GM23338 (cell line): ENCODE results near the gene CACNA1A. TPM values are rescaled to one million over a fixed set of nuclear protein-coding genes. Genes with fewer than 3 reads are reported as not detected.

Experiments
- ATAC-seq: fragments of 200-7000 bp; cut with Tn5 transposase; 3 replicates; pipeline ENCODE4 v1.9.1; 2020
- DNase-seq: peaks from one replicate; pipeline ENCODE4 v3.0.0-alpha.2; 2015; ENCODE audit warnings: low spot score
- H2AFZ ChIP-seq: fragments of 200-600 bp; sonication (generic); 2 replicates; pipeline ENCODE4 v1.8.0; 2016; ENCODE audit warnings: antibody characterized with exemption, mild to moderate bottlenecking, moderate library complexity
- H3F3A ChIP-seq: fragments of 200-600 bp; sonication (generic); replicated peaks from 2 replicates; pipeline ENCODE4 v1.8.0; 2017; ENCODE audit warnings: antibody characterized with exemption, mixed run types, low read depth
- H3K27ac ChIP-seq: fragments of 200-600 bp; sonication (generic); 2 replicates; pipeline ENCODE4 v1.6.1; 2016; ENCODE audit warnings: low read depth
- H3K27me3 ChIP-seq: fragments of 200-600 bp; sonication (generic); 2 replicates; pipeline ENCODE4 v1.8.0; 2016; ENCODE audit warnings: mild to moderate bottlenecking, mixed run types, moderate library complexity; ENCODE audit not compliant: insufficient read depth
- H3K36me3 ChIP-seq: fragments of 200-600 bp; sonication (generic); 2 replicates; pipeline ENCODE4 v1.8.0; 2016; ENCODE audit warnings: mild to moderate bottlenecking; ENCODE audit not compliant: insufficient read depth
- H3K4me1 ChIP-seq: fragments of 200-600 bp; sonication (generic); 2 replicates; pipeline ENCODE4 v1.8.0; 2016; ENCODE audit warnings: mild to moderate bottlenecking, moderate library complexity; ENCODE audit not compliant: insufficient read depth
- H3K4me2 ChIP-seq: fragments of 200-600 bp; sonication (generic); 2 replicates; pipeline ENCODE4 v1.7.1; 2017; ENCODE audit warnings: mixed run types
- H3K4me3 ChIP-seq: fragments of 200-600 bp; sonication (generic); 2 replicates; pipeline ENCODE4 v1.6.1; 2016; ENCODE audit warnings: mixed run types
- H3K79me2 ChIP-seq: fragments of 200-600 bp; sonication (generic); replicated peaks from 2 replicates; pipeline ENCODE4 v1.8.0; 2017; ENCODE audit warnings: mild to moderate bottlenecking; ENCODE audit not compliant: insufficient read depth
- H3K9me2 ChIP-seq: fragments of 200-600 bp; sonication (generic); 2 replicates; pipeline ENCODE4 v1.8.0; 2017; ENCODE audit not compliant: insufficient read depth
- H4K20me1 ChIP-seq: fragments of 200-600 bp; sonication (generic); replicated peaks from 2 replicates; pipeline ENCODE4 v1.8.0; 2017; ENCODE audit warnings: mild to moderate bottlenecking; ENCODE audit not compliant: insufficient read depth
- H3K27ac Mint-ChIP-seq: 2 replicates; pipeline ENCODE4 v1.8.0; 2020; ENCODE audit warnings: inconsistent platforms, mild to moderate bottlenecking, moderate library complexity, mixed read lengths
- H3K27me3 Mint-ChIP-seq: 3 replicates; pipeline ENCODE4 v1.8.0; 2022; ENCODE audit warnings: low read depth, mild to moderate bottlenecking, moderate library complexity, mixed read lengths, inconsistent platforms; ENCODE audit not compliant: insufficient read depth, poor library complexity
- H3K36me3 Mint-ChIP-seq: 3 replicates; pipeline ENCODE4 v1.8.0; 2021; ENCODE audit warnings: low read depth, mild to moderate bottlenecking, inconsistent platforms, moderate library complexity, mixed read lengths
- H3K4me1 Mint-ChIP-seq: 3 replicates; pipeline ENCODE4 v1.8.0; 2020; ENCODE audit warnings: mild to moderate bottlenecking, inconsistent platforms, mixed read lengths
- H3K4me3 Mint-ChIP-seq: 3 replicates; pipeline ENCODE4 v1.8.0; 2021; ENCODE audit warnings: moderate library complexity, mild to moderate bottlenecking, inconsistent platforms, mixed read lengths
- H3K9me3 Mint-ChIP-seq: 3 replicates; pipeline ENCODE4 v1.8.0; 2020; ENCODE audit warnings: moderate library complexity, mild to moderate bottlenecking, inconsistent platforms, mixed read lengths
- CREB1 ChIP-seq: fragments of 250-450 bp; sonication (Bioruptor Pico); IDR thresholded peaks from 2 replicates; pipeline ENCODE4 v1.5.0; 2020; ENCODE audit warnings: low read depth, mild to moderate bottlenecking, moderate library complexity
- ETS1 ChIP-seq: IDR thresholded peaks from 2 replicates; pipeline ENCODE4 v1.6.1; 2016; ENCODE audit warnings: antibody characterized with exemption
- EZH2 ChIP-seq: fragments of 200-600 bp; sonication (generic); IDR thresholded peaks from one replicate; pipeline ENCODE4 v1.8.0; 2017; ENCODE audit warnings: antibody characterized with exemption, mild to moderate bottlenecking, low read depth; ENCODE audit not compliant: unreplicated experiment
- EZH2phosphoT487 ChIP-seq: fragments of 200-600 bp; sonication (generic); IDR thresholded peaks from one replicate; pipeline ENCODE4 v1.8.1; 2018; ENCODE audit warnings: antibody characterized with exemption; ENCODE audit not compliant: unreplicated experiment
- JUNB ChIP-seq: IDR thresholded peaks from one replicate; pipeline ENCODE4 v1.6.1; 2016; ENCODE audit warnings: antibody characterized with exemption; ENCODE audit not compliant: unreplicated experiment
- NANOG ChIP-seq: IDR thresholded peaks from 2 replicates; pipeline ENCODE4 v1.6.1; 2016; ENCODE audit warnings: antibody characterized with exemption, borderline replicate concordance
- POLR2AphosphoS5 ChIP-seq: IDR thresholded peaks from 2 replicates; pipeline ENCODE4 v1.6.1; 2016; ENCODE audit warnings: antibody characterized with exemption, low read depth
- STAT1 ChIP-seq: IDR thresholded peaks from one replicate; pipeline ENCODE4 v1.6.1; 2016; ENCODE audit warnings: antibody characterized with exemption; ENCODE audit not compliant: unreplicated experiment
- ZNF114 ChIP-seq: fragments of 250-450 bp; sonication (Bioruptor Pico); IDR thresholded peaks from 2 replicates; pipeline ENCODE4 v1.5.0; 2020; ENCODE audit warnings: mild to moderate bottlenecking, moderate library complexity
- polyA plus RNA-seq: library from polyadenylated mRNA; unstranded; fragments of >200 nt; fragmentation: Nextera tagmentation; extraction: Ambion mirVana; gene quantifications from 2 replicates; pipeline ENCODE4 v1.2.1, GENCODE V29; 2016
- total RNA-seq: library from RNA; depleted of rRNA; stranded (reverse); fragments of >200 nt; shearing (Covaris generic); gene quantifications from 2 replicates; pipeline ENCODE4 v1.2.3, GENCODE V29; 2014
- TF ChIP-seq, protein P1 (sequence below): fragments of 250-450 bp; sonication (Bioruptor Pico); IDR thresholded peaks from 2 replicates; pipeline ENCODE4 v1.5.0; 2020; ENCODE audit warnings: mild to moderate bottlenecking, moderate library complexity
- TF ChIP-seq, protein P2 (sequence below), 2 experiments: fragments of 200-600 bp in 1 of 2; sonication (generic) in 1 of 2; conservative IDR thresholded peaks; 2 replicates each; pipeline versions ENCODE4 v1.5.1 to v1.6.1; 2016 to 2017; ENCODE audit warnings: antibody characterized with exemption in 2 of 2, low read depth in 2 of 2, mild to moderate bottlenecking in 2 of 2, moderate library complexity in 1 of 2
- TF ChIP-seq, protein P3 (sequence below): IDR thresholded peaks from one replicate; pipeline ENCODE4 v1.6.1; 2018; ENCODE audit warnings: antibody characterized with exemption; ENCODE audit not compliant: unreplicated experiment

CACNA1A gene
- total and polyA plus RNA-seq, 2 experiments from 2014 or later: 7.4 to 20.3 TPM

- TF ChIP-seq, protein P1, sequence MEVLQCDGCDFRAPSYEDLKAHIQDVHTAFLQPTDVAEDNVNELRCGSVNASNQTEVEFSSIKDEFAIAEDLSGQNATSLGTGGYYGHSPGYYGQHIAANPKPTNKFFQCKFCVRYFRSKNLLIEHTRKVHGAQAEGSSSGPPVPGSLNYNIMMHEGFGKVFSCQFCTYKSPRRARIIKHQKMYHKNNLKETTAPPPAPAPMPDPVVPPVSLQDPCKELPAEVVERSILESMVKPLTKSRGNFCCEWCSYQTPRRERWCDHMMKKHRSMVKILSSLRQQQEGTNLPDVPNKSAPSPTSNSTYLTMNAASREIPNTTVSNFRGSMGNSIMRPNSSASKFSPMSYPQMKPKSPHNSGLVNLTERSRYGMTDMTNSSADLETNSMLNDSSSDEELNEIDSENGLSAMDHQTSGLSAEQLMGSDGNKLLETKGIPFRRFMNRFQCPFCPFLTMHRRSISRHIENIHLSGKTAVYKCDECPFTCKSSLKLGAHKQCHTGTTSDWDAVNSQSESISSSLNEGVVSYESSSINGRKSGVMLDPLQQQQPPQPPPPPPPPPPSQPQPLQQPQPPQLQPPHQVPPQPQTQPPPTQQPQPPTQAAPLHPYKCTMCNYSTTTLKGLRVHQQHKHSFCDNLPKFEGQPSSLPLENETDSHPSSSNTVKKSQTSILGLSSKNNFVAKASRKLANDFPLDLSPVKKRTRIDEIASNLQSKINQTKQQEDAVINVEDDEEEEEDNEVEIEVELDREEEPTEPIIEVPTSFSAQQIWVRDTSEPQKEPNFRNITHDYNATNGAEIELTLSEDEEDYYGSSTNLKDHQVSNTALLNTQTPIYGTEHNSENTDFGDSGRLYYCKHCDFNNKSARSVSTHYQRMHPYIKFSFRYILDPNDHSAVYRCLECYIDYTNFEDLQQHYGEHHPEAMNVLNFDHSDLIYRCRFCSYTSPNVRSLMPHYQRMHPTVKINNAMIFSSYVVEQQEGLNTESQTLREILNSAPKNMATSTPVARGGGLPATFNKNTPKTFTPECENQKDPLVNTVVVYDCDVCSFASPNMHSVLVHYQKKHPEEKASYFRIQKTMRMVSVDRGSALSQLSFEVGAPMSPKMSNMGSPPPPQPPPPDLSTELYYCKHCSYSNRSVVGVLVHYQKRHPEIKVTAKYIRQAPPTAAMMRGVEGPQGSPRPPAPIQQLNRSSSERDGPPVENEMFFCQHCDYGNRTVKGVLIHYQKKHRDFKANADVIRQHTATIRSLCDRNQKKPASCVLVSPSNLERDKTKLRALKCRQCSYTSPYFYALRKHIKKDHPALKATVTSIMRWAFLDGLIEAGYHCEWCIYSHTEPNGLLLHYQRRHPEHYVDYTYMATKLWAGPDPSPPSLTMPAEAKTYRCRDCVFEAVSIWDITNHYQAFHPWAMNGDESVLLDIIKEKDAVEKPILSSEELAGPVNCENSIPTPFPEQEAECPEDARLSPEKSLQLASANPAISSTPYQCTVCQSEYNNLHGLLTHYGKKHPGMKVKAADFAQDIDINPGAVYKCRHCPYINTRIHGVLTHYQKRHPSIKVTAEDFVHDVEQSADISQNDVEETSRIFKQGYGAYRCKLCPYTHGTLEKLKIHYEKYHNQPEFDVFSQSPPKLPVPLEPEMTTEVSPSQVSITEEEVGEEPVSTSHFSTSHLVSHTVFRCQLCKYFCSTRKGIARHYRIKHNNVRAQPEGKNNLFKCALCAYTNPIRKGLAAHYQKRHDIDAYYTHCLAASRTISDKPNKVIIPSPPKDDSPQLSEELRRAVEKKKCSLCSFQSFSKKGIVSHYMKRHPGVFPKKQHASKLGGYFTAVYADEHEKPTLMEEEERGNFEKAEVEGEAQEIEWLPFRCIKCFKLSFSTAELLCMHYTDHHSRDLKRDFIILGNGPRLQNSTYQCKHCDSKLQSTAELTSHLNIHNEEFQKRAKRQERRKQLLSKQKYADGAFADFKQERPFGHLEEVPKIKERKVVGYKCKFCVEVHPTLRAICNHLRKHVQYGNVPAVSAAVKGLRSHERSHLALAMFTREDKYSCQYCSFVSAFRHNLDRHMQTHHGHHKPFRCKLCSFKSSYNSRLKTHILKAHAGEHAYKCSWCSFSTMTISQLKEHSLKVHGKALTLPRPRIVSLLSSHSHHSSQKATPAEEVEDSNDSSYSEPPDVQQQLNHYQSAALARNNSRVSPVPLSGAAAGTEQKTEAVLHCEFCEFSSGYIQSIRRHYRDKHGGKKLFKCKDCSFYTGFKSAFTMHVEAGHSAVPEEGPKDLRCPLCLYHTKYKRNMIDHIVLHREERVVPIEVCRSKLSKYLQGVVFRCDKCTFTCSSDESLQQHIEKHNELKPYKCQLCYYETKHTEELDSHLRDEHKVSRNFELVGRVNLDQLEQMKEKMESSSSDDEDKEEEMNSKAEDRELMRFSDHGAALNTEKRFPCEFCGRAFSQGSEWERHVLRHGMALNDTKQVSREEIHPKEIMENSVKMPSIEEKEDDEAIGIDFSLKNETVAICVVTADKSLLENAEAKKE (CRISPR knock-in tag): no peak
- TF ChIP-seq CREB1 (no peak), EZH2 (no peak), NANOG (no peak), EZH2phosphoT487 (no peak), ETS1 (no peak)
These were observed 176.5 kb downstream of the CACNA1A start (continued) for GRCh38 chr19:13329766-13330165.

DNA sequence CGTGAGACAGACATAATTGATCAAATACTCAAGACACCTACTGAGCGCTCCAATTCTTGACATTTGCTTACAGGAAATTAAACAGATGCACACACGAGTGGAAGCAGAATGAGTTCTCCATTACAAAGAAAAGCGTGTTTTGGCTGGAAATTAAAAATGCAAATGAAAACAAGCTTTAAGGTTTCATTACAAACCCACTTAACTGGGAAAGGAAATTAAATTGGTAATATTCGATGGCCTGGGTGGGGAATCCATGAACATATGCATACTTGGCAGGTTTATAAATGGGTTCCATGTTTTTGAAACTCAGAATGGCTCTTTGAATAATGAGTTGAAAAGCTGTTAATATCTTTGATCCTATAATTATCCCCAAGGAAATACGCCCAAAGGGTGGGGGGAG, 178.0 kb downstream of the CACNA1A start:
- H3K4me1 ChIP-seq: no peaks in the 10 kb centered on the region
- H3K27ac ChIP-seq: no peak overlapping the region
- H2AFZ ChIP-seq: no peak overlapping the region
- Mint-ChIP-seq H3K4me3 (no peak overlapping the region), H3K4me1 (no peaks in the 10 kb centered on the region), H3K9me3 (peaks cover 7% of the 10 kb centered on the region; the same call in 1 of the 3 replicates), H3K27ac (no peak overlapping the region), H3K36me3 (peaks cover 16% of the 10 kb centered on the region), H3K27me3 (peaks cover 5% of the 10 kb centered on the region)
- H3K79me2 ChIP-seq: no peaks in the 10 kb centered on the region
- H4K20me1 ChIP-seq: no peaks in the 10 kb centered on the region; the same call in 1 of the 2 replicates
- ATAC-seq (no peak), DNase-seq (no peak)
- no peak overlapping the region for H3K4me2 ChIP-seq
- H3F3A ChIP-seq: no peaks in the 10 kb centered on the region
- no peaks in the 10 kb centered on the region for H3K27me3 ChIP-seq
- H3K4me3 ChIP-seq: no peak overlapping the region
- H3K36me3 ChIP-seq: no peaks in the 10 kb centered on the region; the same call in 1 of the 2 replicates
- no peaks in the 10 kb centered on the region for H3K9me2 ChIP-seq
- TF ChIP-seq STAT1 (no peak), EZH2 (no peak), ZNF114 (CRISPR knock-in tag) (no peak), POLR2AphosphoS5 (no peak), JUNB (no peak)
- TF ChIP-seq, protein P2, sequence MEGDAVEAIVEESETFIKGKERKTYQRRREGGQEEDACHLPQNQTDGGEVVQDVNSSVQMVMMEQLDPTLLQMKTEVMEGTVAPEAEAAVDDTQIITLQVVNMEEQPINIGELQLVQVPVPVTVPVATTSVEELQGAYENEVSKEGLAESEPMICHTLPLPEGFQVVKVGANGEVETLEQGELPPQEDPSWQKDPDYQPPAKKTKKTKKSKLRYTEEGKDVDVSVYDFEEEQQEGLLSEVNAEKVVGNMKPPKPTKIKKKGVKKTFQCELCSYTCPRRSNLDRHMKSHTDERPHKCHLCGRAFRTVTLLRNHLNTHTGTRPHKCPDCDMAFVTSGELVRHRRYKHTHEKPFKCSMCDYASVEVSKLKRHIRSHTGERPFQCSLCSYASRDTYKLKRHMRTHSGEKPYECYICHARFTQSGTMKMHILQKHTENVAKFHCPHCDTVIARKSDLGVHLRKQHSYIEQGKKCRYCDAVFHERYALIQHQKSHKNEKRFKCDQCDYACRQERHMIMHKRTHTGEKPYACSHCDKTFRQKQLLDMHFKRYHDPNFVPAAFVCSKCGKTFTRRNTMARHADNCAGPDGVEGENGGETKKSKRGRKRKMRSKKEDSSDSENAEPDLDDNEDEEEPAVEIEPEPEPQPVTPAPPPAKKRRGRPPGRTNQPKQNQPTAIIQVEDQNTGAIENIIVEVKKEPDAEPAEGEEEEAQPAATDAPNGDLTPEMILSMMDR (conservative IDR thresholded peaks at IDR 0.05; ENCODE audit: low read depth in 2 of 2): no peak
- TF ChIP-seq, protein P3, sequence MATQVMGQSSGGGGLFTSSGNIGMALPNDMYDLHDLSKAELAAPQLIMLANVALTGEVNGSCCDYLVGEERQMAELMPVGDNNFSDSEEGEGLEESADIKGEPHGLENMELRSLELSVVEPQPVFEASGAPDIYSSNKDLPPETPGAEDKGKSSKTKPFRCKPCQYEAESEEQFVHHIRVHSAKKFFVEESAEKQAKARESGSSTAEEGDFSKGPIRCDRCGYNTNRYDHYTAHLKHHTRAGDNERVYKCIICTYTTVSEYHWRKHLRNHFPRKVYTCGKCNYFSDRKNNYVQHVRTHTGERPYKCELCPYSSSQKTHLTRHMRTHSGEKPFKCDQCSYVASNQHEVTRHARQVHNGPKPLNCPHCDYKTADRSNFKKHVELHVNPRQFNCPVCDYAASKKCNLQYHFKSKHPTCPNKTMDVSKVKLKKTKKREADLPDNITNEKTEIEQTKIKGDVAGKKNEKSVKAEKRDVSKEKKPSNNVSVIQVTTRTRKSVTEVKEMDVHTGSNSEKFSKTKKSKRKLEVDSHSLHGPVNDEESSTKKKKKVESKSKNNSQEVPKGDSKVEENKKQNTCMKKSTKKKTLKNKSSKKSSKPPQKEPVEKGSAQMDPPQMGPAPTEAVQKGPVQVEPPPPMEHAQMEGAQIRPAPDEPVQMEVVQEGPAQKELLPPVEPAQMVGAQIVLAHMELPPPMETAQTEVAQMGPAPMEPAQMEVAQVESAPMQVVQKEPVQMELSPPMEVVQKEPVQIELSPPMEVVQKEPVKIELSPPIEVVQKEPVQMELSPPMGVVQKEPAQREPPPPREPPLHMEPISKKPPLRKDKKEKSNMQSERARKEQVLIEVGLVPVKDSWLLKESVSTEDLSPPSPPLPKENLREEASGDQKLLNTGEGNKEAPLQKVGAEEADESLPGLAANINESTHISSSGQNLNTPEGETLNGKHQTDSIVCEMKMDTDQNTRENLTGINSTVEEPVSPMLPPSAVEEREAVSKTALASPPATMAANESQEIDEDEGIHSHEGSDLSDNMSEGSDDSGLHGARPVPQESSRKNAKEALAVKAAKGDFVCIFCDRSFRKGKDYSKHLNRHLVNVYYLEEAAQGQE: no peak
